ENCODE data around the gene DSC1.
"Not testable (repeated sequence)": the region's sequence is repeated elsewhere in the genome, so short reads cannot be mapped to it uniquely, and the experiment has no call there.

DSC1 gene

GRCh38 chr18:31123125-31123524, 39.5 kb downstream of the DSC1 start:
- not testable (repeated sequence) for H2BK120ac ChIP-seq (ENCODE audit: low read depth, low read length); H3K27me3 ChIP-seq (ENCODE audit: control insufficient read depth in 1 of 2, insufficient read depth in 1 of 2, low read length in 2 of 2); H3K4me1 ChIP-seq (ENCODE audit: control insufficient read depth, insufficient read depth, low read depth, low read length); H3K9ac ChIP-seq (ENCODE audit: low read length); H3K23ac ChIP-seq (ENCODE audit: low read length in 2 of 2); H3K4ac ChIP-seq (ENCODE audit: low read depth in 1 of 2, low read length in 2 of 2); DNase-seq; H2BK12ac ChIP-seq (ENCODE audit: low read length in 2 of 2); H2BK5ac ChIP-seq (ENCODE audit: low read depth, low read length, poor library complexity, severe bottlenecking); H2BK15ac ChIP-seq (ENCODE audit: low read depth, poor library complexity, severe bottlenecking); H3K9me3 ChIP-seq (ENCODE audit: control insufficient read depth, low read length); H4K91ac ChIP-seq (ENCODE audit: low read length); H2AFZ ChIP-seq (ENCODE audit: low read depth, low read length); H3K14ac ChIP-seq (ENCODE audit: low read length in 2 of 2); H2AK5ac ChIP-seq (ENCODE audit: low read length, severe bottlenecking); H3K36me3 ChIP-seq (ENCODE audit: control insufficient read depth in 1 of 2, insufficient read depth in 2 of 2, low read depth in 1 of 2, low read length in 2 of 2); H3K18ac ChIP-seq (ENCODE audit: low read depth in 1 of 2, low read length in 2 of 2); H3K4me3 ChIP-seq (ENCODE audit: insufficient read depth in 1 of 2, low read depth in 1 of 2, low read length in 2 of 2); H3K4me2 ChIP-seq (ENCODE audit: low read length, poor library complexity, severe bottlenecking); H3K27ac ChIP-seq (ENCODE audit: low read length, poor library complexity, severe bottlenecking); H4K8ac ChIP-seq (ENCODE audit: low read length); H3K79me1 ChIP-seq (replicated peaks; ENCODE audit: low read length, poor library complexity, severe bottlenecking)
- WGBS = 44% methylated on average over 1 of the region's 2 CpGs

DNA sequence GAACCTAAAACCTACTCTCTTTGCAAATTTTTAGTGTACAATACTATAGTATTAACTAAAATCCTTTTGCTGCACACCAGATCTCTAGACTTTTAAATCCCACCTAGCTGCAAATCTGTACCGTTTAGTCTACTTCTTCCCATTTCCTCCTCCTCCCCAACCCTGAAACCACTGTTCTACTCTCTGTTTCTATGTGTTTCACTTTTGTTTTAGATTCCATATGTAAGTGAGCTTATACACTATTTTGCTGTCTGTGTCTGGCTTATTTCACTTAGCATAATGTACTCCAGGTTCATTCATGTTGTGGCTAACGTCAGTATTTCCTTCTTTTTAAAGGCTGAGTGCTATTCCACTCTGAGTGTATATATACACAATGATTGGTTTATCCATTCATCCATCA, 42.1 kb downstream of the DSC1 start:
- Histone ChIP-seq H3K9ac (ENCODE audit: low read length) (no peak overlapping the region), H4K91ac (ENCODE audit: low read length) (no peak overlapping the region), H2BK12ac (ENCODE audit: low read length in 2 of 2) (no peak overlapping the region), H3K36me3 (ENCODE audit: control insufficient read depth in 1 of 2, insufficient read depth in 2 of 2, low read depth in 1 of 2, low read length in 2 of 2) (no peaks in the 10 kb centered on the region), H2AK5ac (ENCODE audit: low read length, severe bottlenecking) (no peak overlapping the region), H3K4me1 (ENCODE audit: control insufficient read depth, insufficient read depth, low read depth, low read length) (no peaks in the 10 kb centered on the region), H4K8ac (ENCODE audit: low read length) (no peak overlapping the region), H3K79me1 (replicated peaks; ENCODE audit: low read length, poor library complexity, severe bottlenecking) (no peaks in the 10 kb centered on the region), H3K18ac (ENCODE audit: low read depth in 1 of 2, low read length in 2 of 2) (no peak overlapping the region), H3K27ac (ENCODE audit: low read length, poor library complexity, severe bottlenecking) (no peak overlapping the region), H2BK120ac (ENCODE audit: low read depth, low read length) (no peak overlapping the region), H3K23ac (ENCODE audit: low read length in 2 of 2) (no peak overlapping the region), H3K4me3 (ENCODE audit: insufficient read depth in 1 of 2, low read depth in 1 of 2, low read length in 2 of 2) (no peak overlapping the region), H3K14ac (ENCODE audit: low read length in 2 of 2) (no peak overlapping the region), H2BK5ac (ENCODE audit: low read depth, low read length, poor library complexity, severe bottlenecking) (no peak overlapping the region), H3K4me2 (ENCODE audit: low read length, poor library complexity, severe bottlenecking) (no peak overlapping the region), H3K9me3 (ENCODE audit: control insufficient read depth, low read length) (peaks cover under 1% of the 10 kb centered on the region), H2AFZ (ENCODE audit: low read depth, low read length) (no peak overlapping the region), H3K27me3 (ENCODE audit: control insufficient read depth in 1 of 2, insufficient read depth in 1 of 2, low read length in 2 of 2) (no peaks in the 10 kb centered on the region), H3K4ac (ENCODE audit: low read depth in 1 of 2, low read length in 2 of 2) (no peak overlapping the region), H2BK15ac (ENCODE audit: low read depth, poor library complexity, severe bottlenecking) (no peak overlapping the region)
- no peak for DNase-seq
- no CpG with 5 or more reads among the region's 2 CpGs for WGBS

- Histone ChIP-seq H3K36me3 (ENCODE audit: control insufficient read depth in 1 of 2, insufficient read depth in 2 of 2, low read depth in 1 of 2, low read length in 2 of 2) (no peaks in the 10 kb centered on the region), H3K27me3 (ENCODE audit: control insufficient read depth in 1 of 2, insufficient read depth in 1 of 2, low read length in 2 of 2) (no peaks in the 10 kb centered on the region), H3K4ac (ENCODE audit: low read depth in 1 of 2, low read length in 2 of 2) (no peak overlapping the region), H2BK15ac (ENCODE audit: low read depth, poor library complexity, severe bottlenecking) (no peak overlapping the region), H3K18ac (ENCODE audit: low read depth in 1 of 2, low read length in 2 of 2) (no peak overlapping the region), H3K27ac (ENCODE audit: low read length, poor library complexity, severe bottlenecking) (no peak overlapping the region), H4K91ac (ENCODE audit: low read length) (no peak overlapping the region), H3K4me2 (ENCODE audit: low read length, poor library complexity, severe bottlenecking) (no peak overlapping the region), H2BK120ac (ENCODE audit: low read depth, low read length) (no peak overlapping the region), H3K4me1 (ENCODE audit: control insufficient read depth, insufficient read depth, low read depth, low read length) (no peaks in the 10 kb centered on the region), H2BK5ac (ENCODE audit: low read depth, low read length, poor library complexity, severe bottlenecking) (no peak overlapping the region), H3K9me3 (ENCODE audit: control insufficient read depth, low read length) (no peaks in the 10 kb centered on the region), H2BK12ac (ENCODE audit: low read length in 2 of 2) (no peak overlapping the region), H3K79me1 (replicated peaks; ENCODE audit: low read length, poor library complexity, severe bottlenecking) (no peaks in the 10 kb centered on the region), H2AFZ (ENCODE audit: low read depth, low read length) (no peak overlapping the region), H3K9ac (ENCODE audit: low read length) (no peak overlapping the region), H2AK5ac (ENCODE audit: low read length, severe bottlenecking) (no peak overlapping the region), H3K4me3 (ENCODE audit: insufficient read depth in 1 of 2, low read depth in 1 of 2, low read length in 2 of 2) (no peak overlapping the region), H4K8ac (ENCODE audit: low read length) (no peak overlapping the region), H3K14ac (ENCODE audit: low read length in 2 of 2) (no peak overlapping the region), H3K23ac (ENCODE audit: low read length in 2 of 2) (no peak overlapping the region)
- 81% methylated on average over 2 of the region's 2 CpGs for WGBS
- no peak for DNase-seq
These were observed 45.6 kb downstream of the DSC1 start for GRCh38 chr18:31116853-31117595.

GRCh38 chr18:31112804-31113203, 49.9 kb downstream of the DSC1 start:
- DNase-seq = no peak
- H3K27ac ChIP-seq (ENCODE audit: low read length, poor library complexity, severe bottlenecking) = no peak overlapping the region
- H3K79me1 ChIP-seq (replicated peaks; ENCODE audit: low read length, poor library complexity, severe bottlenecking) = no peaks in the 10 kb centered on the region
- no peak overlapping the region for H4K91ac ChIP-seq (ENCODE audit: low read length)
- H3K9me3 ChIP-seq (ENCODE audit: control insufficient read depth, low read length) = no peaks in the 10 kb centered on the region
- H3K23ac ChIP-seq (ENCODE audit: low read length in 2 of 2) = no peak overlapping the region
- no peak overlapping the region for H2AFZ ChIP-seq (ENCODE audit: low read depth, low read length)
- H4K8ac ChIP-seq (ENCODE audit: low read length) = no peak overlapping the region
- H3K9ac ChIP-seq (ENCODE audit: low read length) = no peak overlapping the region
- 76% methylated on average over 2 of the region's 2 CpGs for WGBS
- no peak overlapping the region for H2AK5ac ChIP-seq (ENCODE audit: low read length, severe bottlenecking)
- no peak overlapping the region for H2BK120ac ChIP-seq (ENCODE audit: low read depth, low read length)
- no peak overlapping the region for H3K18ac ChIP-seq (ENCODE audit: low read depth in 1 of 2, low read length in 2 of 2)
- no peak overlapping the region for H3K4me2 ChIP-seq (ENCODE audit: low read length, poor library complexity, severe bottlenecking)
- no peak overlapping the region for H3K14ac ChIP-seq (ENCODE audit: low read length in 2 of 2)
- H3K4ac ChIP-seq (ENCODE audit: low read depth in 1 of 2, low read length in 2 of 2) = no peak overlapping the region
- no peaks in the 10 kb centered on the region for H3K36me3 ChIP-seq (ENCODE audit: control insufficient read depth in 1 of 2, insufficient read depth in 2 of 2, low read depth in 1 of 2, low read length in 2 of 2)
- no peak overlapping the region for H2BK12ac ChIP-seq (ENCODE audit: low read length in 2 of 2)
- H3K4me1 ChIP-seq (ENCODE audit: control insufficient read depth, insufficient read depth, low read depth, low read length) = no peaks in the 10 kb centered on the region
- H3K4me3 ChIP-seq (ENCODE audit: insufficient read depth in 1 of 2, low read depth in 1 of 2, low read length in 2 of 2) = no peak overlapping the region
- H3K27me3 ChIP-seq (ENCODE audit: control insufficient read depth in 1 of 2, insufficient read depth in 1 of 2, low read length in 2 of 2) = no peaks in the 10 kb centered on the region
- H2BK15ac ChIP-seq (ENCODE audit: low read depth, poor library complexity, severe bottlenecking) = no peak overlapping the region
- no peak overlapping the region for H2BK5ac ChIP-seq (ENCODE audit: low read depth, low read length, poor library complexity, severe bottlenecking)

All from mesenchymal stem cell (in vitro differentiated cells and primary cell).